Left lobe of liver (tissue), 2 donors: ENCODE measurements around the gene PLAU. TPM values are rescaled to one million over a fixed set of nuclear protein-coding genes. Genes with fewer than 3 reads are reported as not detected.
"Not testable (repeated sequence)": the region's sequence is repeated elsewhere in the genome, so short reads cannot be mapped to it uniquely, and the experiment has no call there.

ENCODE experiments used
- ATAC-seq: fragments of 200-7000 bp; cut with Tn5 transposase; one replicate; pipeline ENCODE4 v1.9.1; 2020; ENCODE audit warnings: mild to moderate bottlenecking, moderate library complexity
- DNase-seq: peaks from one replicate; pipeline ENCODE4 v3.0.0-alpha.2; 2020; ENCODE audit warnings: low spot score
- total RNA-seq: library from RNA; stranded (reverse); gene quantifications from one replicate; pipeline ENCODE4 v1.2.1, GENCODE V29; 2021
- donor health status: DM: no; HTN: no; CAD: no; lungs with moderate emphysema.
- donor health status: DM: no; HTN: yes; CAD: no.

The PLAU gene
- total RNA-seq, 1 donor from 2014 or later, result 0.50 TPM

DNA sequence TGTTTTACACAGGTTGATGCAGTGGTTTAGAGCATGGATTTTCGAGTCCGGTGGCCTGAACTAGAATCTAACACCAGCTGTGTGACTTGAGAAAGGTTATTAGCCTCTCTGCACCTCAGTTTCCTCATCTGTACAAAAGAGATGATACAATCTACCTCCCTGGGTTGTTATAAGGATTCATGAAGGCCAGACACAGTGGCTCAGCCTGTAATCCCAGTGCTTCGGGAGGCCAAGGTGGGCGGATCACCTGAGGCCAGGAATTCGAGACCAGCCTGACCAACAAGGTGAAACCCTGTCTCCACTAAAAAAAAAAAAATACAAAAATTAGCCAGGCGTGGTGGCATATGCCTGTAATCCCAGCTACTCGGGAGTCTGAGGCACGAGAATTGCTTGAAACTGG, 8.5 kb downstream of the PLAU start:
- not testable (repeated sequence) for DNase-seq, ATAC-seq

DNA sequence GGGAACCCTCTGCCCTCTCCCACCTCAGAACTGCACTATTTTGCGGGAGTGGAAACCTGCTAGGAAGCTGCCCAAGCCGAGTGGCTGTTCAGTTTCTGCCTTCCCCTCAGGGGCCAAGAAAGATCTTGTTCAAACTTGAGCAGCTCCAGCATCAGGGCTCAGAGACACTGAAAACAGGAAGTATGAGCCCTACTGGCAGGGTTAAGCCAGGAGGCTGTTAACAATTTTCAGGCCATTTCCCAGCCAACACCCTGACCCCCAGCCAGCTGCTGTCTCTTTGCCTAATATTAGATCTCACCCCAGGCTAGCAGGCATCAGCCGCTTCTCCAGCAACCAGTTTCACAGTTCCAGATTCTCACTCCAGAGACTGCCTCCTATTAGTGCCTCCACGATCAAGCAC, 9.2 kb downstream of the PLAU start:
- DNase-seq, result no peak
- ATAC-seq, result peak; percentile 51

DNA sequence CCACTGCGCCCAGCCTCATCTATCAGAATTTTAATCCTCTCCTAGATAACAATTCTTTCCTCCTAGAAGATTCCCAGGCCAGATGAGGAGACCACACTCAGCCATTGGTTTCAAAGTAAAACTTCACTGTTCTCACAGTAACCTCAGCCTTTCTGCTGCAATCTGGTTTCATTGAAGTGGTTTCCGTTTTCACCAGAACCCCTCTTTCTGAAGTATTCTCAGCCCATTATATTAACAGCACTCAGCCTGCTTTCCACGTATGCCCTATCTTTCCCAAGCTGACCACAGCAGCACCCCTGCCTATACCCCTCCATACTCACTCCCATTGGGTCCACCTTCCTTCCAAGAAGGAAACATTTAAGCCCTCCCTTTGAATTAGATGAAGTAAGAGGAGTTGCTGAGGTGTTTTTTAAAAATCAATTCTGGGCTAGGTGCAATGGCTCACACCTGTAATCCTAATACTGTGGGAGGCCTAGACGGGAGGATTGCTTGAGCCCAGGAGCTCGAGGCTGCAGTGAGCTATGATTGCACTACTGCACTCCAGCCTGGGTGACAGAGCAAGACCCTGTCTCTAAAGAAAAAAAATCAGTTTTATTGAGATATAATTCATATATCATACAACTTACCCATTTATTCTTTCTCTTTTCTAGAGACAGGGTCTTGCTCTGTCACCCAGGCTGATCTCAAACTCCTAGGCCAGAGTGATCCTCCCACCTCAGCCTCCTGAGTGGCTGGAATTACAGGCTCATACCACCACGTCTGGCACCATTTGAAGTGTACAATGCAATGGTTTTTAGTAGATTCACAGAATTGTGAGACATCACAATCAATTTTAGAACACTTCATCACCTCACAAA, 11.3 kb downstream of the PLAU start:
- no peak for ATAC-seq
- DNase-seq, result no peak

DNA sequence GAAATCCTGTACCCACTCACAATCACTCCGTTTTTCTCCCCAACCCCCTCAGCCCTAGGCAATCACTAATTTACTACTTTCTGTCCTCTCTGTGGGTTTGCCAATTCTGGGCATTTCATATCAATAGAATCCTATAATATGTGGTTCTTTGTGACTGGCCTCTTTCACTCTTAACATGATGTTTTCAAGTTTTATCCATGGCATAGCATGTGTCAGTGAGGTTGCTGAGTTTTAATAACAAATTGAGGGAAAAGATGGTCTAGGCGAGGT, 11.9 kb downstream of the PLAU start:
- DNase-seq (no peak), ATAC-seq (no peak)

DNA sequence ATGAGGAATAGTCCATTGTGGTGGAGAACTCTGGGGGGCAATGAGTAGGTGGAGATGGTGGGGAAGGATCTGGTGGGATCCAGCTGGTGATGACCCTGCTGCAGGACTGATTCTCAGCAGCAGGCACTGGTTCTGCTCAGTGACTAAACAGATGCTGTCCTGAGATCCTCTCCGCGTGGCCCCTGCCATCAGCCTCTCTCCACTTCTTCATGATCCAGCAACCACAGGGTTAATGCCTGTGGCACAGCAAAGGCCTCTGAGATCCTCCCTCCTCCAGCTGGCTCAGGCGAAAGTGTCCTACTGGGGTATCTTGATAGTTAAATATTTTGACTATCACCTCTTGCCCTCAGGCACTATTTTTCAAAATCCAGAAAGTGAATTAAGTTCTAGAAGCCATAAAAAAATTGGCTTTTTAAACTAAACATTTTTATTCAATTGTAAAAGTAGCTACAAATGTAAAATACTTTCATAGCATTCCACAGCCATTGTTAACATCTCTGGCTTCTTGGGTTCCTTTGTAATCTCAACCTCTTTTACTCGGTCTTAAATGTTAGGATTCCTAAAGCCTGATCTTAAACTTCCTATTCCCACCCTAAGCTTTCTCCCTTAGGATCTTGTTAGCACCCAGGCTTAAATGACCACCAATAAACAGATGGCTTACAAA, 13.1 kb downstream of the PLAU start:
- DNase-seq (no peak), ATAC-seq (no peak)

DNA sequence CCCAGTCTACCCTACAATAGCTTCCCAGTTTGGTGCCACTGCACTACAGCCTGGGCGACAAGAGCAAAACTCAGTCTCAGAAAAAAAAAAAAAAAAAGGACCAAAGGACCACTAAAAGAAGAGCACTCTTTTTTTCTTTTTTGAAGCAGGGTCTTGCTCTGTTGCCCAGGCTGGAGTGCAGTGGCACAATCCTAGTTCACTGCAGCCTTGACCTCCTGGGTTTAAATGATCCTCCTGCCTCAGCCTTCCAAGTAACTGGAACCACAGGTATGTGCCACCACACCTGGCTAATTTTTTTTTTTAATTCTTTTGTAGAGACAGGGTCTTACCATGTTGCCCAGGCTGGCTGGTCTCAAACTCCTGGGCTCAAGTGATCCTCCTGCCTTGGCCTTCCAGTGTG, 14.0 kb downstream of the PLAU start:
- no peak for DNase-seq

DNA sequence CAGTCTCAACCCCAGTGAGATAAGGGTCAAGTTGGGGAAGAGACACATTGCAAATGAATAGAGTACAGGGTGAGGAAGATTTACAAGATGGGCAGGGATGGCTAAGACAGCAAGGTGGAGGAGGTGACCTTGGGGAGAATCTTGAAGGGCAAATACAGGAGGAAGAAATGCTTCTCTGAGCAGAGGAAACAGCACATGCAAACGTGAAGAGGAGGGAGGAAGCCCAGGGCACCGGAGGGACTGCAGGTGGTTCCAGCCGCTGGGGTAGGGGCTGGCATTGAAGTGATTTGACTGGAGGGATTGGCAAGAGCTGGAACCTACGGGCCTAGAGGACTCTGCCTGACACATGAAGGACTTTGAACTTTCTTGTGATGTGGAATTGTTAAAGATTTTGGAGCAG, 14.6 kb downstream of the PLAU start:
- DNase-seq (no peak), ATAC-seq (no peak)

More for the DNA sequence above, 14.0 kb downstream of the PLAU start:
- ATAC-seq, result no peak

DNA sequence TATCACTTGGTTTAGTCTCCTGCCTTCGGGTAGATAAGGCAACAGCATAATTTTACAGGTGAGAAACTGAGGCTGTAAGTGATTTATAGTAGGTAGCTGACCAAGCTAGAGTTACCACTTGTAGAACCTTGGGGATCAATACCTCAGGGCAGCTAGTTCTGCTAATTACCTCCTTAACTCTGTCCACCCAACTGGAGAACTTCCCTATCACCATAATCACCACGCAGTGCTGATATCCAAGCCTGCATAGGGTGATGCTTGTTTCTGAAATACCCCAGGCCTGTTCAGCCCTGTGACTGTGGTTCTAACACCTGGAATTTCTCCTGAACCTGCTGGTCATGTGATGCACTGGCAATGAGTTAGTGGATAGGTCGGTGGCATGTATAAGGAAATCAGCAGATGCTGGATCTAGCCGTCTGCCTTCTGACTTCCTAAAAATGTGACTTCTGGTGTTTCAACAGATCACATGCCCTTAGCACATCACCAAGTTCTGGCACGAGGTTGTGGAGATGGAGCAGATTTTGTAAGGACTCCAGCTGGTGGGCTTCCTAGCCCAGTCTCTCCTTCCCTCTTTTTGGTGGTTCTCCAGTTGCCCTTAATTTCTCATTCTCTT, 15.3 kb downstream of the PLAU start:
- DNase-seq, result no peak
- no peak for ATAC-seq

DNA sequence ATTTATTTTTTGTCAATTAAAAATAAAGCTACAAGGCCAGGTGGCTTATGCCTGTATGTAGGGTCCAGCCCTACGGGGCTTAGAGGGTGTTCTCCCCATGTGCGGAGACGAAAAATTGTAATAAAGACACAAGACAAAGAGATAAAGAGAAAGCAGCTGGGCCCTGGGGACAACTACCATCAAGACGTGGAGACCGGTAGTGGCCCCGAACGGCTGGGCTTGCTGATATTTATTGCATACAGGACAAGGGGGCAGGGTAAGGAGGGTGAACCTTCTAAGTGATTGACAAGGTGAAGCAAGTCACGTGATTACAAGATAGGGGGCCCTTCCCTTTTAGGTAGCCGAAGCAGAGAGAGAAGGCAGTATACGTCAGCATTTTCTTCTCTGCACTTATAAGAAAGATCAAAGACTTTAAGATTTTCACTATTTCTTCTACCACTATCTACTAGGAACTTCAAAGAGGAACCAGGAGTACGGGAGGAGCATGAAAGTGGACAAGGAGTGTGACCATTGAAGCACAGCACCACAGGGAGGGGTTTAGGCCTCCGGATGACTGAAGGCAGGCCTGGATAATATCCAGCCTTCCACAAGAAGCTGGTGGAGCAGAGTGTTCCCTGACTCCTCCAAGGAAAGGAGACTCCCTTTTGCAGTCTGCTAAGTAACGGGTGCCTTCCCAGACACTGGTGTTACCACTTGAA, 19.8 kb downstream of the PLAU start:
- not testable (repeated sequence) for ATAC-seq, DNase-seq

DNA sequence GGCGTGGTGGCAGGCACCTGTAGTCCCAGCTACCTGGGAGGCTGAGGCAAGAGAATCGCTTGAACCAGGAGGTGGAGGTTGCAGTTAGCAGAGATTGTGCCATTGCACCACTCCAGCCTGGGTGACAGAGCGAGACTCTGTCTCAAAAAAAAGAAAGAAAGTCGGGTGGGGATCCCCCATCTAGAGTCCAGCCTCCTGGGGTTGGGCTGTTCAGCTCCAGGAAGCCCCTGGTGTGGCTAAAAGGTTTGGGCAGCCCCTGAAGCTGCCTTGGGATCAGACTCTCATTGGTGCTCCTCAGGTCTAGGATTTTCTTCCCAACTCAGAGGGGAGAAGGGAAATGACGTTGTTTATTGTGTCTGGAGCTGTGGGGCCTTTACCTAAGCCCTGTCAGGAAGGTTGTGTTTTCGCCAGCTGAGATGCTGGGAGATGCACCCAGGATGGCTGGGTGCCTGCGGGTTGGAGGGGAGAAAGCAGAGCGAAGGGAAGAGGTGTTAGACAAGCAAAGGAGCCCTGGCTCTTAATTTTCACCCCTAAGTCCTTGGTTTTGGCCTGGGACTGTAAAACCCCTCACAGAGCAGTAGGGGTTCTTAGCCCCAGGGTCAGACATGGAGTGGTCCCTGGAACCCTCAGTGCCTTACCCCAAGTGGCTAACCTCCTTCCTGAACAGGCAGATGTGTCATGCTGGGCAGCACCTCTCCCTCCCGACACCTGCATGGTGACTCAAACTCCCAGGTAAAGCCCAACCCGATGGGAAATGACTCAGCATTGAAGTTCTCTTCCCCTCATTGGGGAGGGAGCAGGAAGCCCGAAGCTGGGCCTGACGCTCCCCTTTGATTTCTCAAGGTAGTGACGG, 21.1 kb downstream of the PLAU start:
- ATAC-seq, result no peak
- no peak for DNase-seq

DNA sequence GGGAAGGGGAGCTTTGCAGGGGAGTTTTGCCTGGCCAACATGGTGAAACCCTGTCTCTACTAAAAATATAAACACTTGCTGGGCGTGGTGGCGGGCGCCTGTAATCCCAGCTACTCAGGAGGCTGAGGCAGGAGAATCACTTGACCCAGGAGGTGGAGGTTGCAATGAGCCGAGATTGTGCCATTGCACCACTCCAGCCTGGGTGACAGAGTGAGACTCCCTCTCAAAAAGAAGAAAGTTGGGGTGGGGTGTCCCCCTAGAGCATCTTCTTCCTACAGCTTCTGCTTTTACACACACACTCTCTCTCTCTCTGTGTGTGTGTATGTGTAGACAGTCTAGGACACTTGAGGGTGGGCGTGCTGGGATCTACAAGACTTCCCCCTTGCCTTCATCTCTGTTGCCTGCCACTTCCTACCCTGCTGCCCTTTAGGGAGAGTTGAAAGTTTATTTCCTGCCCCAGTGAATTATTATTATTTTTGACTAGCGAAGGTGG, 21.7 kb downstream of the PLAU start:
- no peak for DNase-seq
- no peak for ATAC-seq

DNA sequence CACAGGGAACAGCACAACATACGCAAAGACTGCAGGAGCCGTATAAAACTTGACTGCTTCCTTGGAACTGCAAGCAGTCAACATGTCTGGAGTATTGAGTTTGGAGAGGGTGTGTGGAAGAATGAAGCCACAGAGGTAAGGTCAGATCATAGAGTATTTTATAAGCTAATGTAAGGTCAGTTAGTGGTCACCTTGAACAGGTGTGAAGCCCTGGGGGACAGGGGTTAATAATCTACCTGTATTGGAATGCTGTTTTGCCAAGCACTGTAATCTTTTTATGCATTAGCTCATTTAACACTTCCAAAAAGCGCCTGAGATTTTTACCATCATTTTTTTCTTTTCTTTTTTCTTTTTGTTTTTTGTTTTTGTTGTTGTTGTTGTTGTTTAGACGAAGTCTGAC, 23.1 kb downstream of the PLAU start:
- DNase-seq (no peak), ATAC-seq (no peak)

DNA sequence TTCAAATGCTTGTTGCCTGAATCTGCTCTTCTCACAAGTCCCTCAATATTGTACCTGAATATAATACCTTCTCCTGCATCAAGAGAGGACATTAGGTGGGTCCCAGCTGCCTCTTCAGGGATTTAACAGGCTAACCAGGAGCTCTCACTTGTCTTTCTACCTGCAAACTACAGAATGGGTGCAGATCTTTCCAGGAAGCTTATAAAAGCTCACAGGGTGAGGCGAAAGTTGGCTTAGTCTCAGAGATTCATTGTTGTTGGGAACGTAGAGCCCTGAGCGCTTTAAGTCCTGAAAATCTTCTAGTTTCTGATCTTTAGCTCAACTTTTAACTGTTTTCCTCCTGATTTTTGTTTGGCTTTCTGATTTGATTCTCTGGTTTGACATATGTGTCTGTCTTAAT, 25.0 kb downstream of the PLAU start:
- DNase-seq (no peak), ATAC-seq (no peak)

DNA sequence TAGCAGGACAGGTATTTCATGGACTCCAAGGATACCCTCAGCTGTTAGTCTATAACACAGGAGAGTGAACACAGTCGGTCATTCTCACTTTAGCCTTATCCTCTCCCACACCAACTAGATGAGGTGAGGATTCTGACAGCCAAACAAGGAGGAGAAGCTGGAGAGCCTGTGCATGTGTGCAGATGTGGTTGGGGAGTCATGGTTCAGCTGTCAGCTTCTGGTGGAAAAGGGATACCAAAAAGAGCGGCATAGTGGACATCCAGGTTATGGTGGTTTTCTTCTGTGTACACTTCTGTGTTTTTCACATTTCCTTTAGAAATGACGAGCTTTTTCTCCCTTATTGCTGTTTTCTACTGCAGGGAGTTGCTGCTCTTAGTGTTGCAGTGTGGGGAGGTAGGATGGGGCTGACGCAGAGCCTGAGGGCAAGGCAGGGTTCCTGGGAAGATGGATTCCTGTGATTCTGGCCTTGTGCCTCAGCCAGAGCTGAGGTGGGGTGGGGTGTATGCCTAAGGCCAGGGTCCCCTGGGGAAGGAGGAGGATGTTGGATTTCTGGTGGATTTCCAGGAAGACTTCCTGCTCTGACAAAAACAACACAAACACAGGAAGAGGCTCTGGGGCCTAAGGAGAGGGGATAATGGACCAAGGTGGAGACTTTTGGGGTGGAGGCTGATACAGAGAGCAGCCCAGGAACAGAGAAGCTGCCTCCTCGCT, 26.6 kb downstream of the PLAU start:
- ATAC-seq, result no peak
- DNase-seq, result no peak

DNA sequence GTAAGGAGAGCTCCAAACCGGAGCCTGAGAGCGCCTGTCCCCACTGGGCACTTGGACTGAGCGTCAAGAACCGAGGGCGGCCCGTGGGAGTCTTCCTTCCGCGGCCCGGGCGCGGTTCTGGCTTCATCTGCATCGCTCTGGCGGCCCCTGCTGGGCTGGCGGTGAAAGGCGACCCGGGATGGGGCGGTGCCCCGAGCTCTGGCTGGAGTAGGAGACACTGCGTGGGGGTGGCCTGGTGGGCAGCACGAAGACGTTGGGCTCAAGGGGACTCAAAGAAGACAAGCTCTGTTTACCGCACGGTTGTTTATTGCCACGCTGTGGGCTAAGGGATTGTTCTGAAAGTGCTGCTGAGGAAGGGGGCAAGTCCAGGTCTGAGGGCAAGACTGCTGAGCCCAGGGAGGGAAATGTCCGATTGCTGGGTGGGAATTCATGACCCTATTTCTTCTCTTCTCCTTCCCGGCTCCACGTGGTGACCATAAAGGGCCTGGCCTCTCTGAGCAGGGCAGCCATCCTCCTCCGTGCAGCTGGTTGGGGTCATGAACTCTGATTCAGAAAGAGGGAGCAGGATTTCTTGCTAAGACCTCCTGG, 29.8 kb downstream of the PLAU start:
- DNase-seq (peak; percentile 80), ATAC-seq (peak; percentile 99)

DNA sequence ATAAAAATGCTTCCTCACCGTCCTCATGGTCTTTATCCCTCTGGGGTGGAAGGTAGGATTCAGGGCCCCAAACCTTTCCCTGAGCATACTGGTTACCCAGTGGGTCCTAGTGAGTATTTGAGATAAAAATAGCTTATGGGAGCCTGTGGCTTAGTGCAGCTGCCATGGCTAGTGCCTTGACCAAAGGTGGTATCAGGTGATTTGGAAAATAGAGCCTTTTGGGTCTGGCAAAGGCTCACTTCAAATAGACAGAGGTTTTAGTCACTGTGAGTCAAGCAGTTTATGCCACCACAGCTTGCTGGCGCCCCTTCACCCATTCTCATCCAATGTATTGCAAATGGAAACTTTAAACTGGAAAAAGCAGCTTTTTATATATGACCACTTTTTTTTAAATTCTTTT, 30.4 kb downstream of the PLAU start:
- DNase-seq (no peak), ATAC-seq (no peak)

DNA sequence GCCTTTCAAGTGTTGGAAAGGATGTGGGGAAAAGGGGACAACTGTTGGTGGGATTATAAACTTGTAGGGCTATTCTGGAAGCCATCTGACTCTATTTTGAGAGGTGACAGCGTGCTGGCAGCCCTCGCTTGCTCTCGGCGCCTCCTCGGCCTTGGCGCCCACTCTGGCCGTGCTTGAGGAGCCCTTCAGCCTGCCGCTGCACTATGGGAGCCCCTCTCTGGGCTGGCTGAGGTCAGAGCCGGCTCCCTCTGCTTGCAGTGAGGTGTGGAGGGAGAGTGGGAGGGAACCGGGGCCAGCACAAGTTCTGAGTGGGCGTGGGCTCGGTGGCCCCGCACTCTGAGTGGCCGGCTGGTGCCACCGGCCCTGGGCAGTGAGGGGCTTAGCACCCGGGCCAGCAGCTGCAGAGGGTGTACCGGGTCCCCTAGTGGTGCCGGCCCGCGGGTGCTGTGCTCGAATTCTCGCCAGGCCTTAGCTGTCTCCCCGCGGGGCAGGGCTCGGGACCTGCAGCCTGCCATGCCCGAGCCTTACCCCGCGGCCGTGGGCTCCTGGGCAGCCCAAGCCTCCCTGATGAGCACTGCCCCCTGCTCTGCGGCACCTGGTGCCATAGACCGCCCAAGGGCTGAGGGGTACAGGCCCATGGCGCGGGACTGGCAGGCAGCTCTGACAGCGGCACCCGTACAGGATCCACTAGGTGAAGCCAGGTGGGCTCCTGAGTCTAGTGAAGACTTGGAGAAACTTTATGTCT, 33.6 kb downstream of the PLAU start:
- ATAC-seq (no peak), DNase-seq (no peak)

DNA sequence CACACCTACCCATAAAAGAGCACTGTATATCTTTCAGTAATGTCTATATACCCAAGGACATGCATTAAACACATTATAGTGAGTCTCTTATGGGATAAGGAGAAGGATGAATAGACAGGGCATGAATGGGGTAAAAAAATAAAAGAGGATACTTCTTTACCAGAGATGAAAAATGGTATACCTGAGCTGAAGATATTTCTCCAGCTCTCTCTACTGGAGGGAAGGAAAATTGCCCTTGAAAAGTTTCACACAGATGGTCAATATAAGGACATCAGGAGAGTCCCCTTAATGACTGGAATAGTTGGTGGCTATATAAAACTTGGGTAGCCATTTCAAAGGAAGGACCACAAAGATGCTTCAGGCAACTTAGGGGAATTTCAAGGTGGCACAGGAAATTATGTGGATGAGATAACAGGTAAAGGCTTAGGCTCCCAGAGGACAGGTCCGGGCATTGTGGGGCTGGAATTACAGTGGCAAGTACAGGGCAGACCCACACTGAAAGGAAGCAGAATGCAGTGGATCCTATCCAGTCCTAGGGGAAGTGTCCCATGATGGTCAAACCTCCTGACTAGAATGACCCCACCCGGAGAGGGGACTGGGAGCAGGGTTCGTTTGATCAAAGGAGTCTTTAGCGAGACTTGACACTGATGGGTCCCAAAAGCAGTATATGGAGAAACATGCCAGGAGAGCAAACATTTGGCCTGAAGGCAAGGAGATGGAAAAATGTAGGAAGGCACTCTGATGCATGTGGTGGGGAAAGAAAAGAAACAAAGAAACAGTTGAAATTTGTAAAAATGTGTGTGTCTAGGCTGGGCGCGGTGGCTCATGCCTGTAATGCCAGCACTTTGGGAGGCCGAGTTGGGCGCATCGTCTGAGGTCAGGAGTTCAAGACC, 35.6 kb downstream of the PLAU start:
- ATAC-seq, result no peak
- no peak for DNase-seq
